Stimulated activated CD4-positive, alpha-beta T cell treated with anti-CD3 and anti-CD28 coated beads, Interleukin-1b, Interleukin-23, amount 100 ng/mL, for 4 hours (primary cell): Measurements from ENCODE around the gene SBF2.
A peak's percentile ranks its signal among the peaks of the same experiment; 100 is the strongest.
"Not testable (repeated sequence)": the region's sequence is repeated elsewhere in the genome, so short reads cannot be mapped to it uniquely, and the experiment has no call there.

Experiments
- DNase-seq, 2 donors: peaks; one replicate each; pipeline ENCODE4 v3.0.0-alpha.2; 2020; ENCODE audit warnings: low read depth in 2 of 2

SBF2 gene

GRCh38 chr11:10017911-10018310 lies 276.1 kb downstream of the SBF2 start:
- DNase-seq, result no peak

- DNase-seq, result no peak
These were observed 277.0 kb downstream of the SBF2 start for GRCh38 chr11:10017050-10017449.

GRCh38 chr11:10012068-10012467 lies 282.0 kb downstream of the SBF2 start:
- DNase-seq, result no peak

- no peak for DNase-seq
These were observed 288.0 kb downstream of the SBF2 start for GRCh38 chr11:10005955-10006525.

- DNase-seq, result no peak
These were observed 289.4 kb downstream of the SBF2 start for GRCh38 chr11:10004526-10005113.

- no peak for DNase-seq
These were observed 291.8 kb downstream of the SBF2 start for GRCh38 chr11:10002221-10002620.

GRCh38 chr11:9992306-9992705 lies 301.7 kb downstream of the SBF2 start:
- no peak for DNase-seq

GRCh38 chr11:9990221-9990973 lies 303.6 kb downstream of the SBF2 start:
- no peak for DNase-seq

- DNase-seq, result not testable (repeated sequence)
These were observed 306.7 kb downstream of the SBF2 start for GRCh38 chr11:9987303-9987702.

GRCh38 chr11:9982796-9983579 lies 311.0 kb downstream of the SBF2 start:
- DNase-seq, result no peak

GRCh38 chr11:9982127-9982795 lies 311.8 kb downstream of the SBF2 start:
- no peak for DNase-seq

GRCh38 chr11:9980931-9981330 lies 313.1 kb downstream of the SBF2 start:
- DNase-seq, result no peak

- DNase-seq, result no peak
These were observed 316.5 kb downstream of the SBF2 start for GRCh38 chr11:9977554-9977953.

- DNase-seq, result no peak
These were observed 319.6 kb downstream of the SBF2 start for GRCh38 chr11:9974375-9974774.

GRCh38 chr11:9973921-9974320 lies 320.1 kb downstream of the SBF2 start:
- DNase-seq, result no peak

GRCh38 chr11:9972989-9973388 lies 321.0 kb downstream of the SBF2 start:
- DNase-seq, result peak in 1 of 2 donors; percentile 3

- DNase-seq, result no peak
These were observed 322.1 kb downstream of the SBF2 start for GRCh38 chr11:9971894-9972293.

GRCh38 chr11:9969068-9969467 lies 325.0 kb downstream of the SBF2 start:
- DNase-seq, result no peak

- no peak for DNase-seq
These were observed 331.3 kb downstream of the SBF2 start for GRCh38 chr11:9962722-9963121.

- DNase-seq, result no peak
These were observed 336.9 kb downstream of the SBF2 start for GRCh38 chr11:9957072-9957471.

- no peak for DNase-seq
These were observed 337.5 kb downstream of the SBF2 start for GRCh38 chr11:9956483-9956882.

GRCh38 chr11:9955391-9955790 lies 338.6 kb downstream of the SBF2 start:
- no peak for DNase-seq
